GM12878 (cell line): ENCODE results near the gene WWP2. TPM values are rescaled to one million over a fixed set of nuclear protein-coding genes. Genes with fewer than 3 reads are reported as not detected.

Experiments
- BHLHE40 ChIP-seq, 2 experiments: fragments of 450-650 bp in 1 of 2; IDR thresholded peaks; 2 replicates each; pipeline ENCODE4 v1.6.1; 2011 to 2017; ENCODE audit warnings: low read depth in 2 of 2, borderline replicate concordance in 1 of 2, improper control_type of control experiment in 1 of 2, low read length in 1 of 2, mild to moderate bottlenecking in 1 of 2
- BMI1 ChIP-seq: fragments of 450-650 bp; IDR thresholded peaks from 2 replicates; pipeline ENCODE4 v1.6.1; 2016; ENCODE audit warnings: mild to moderate bottlenecking, moderate library complexity, borderline replicate concordance
- E4F1 ChIP-seq: fragments of 450-650 bp; IDR thresholded peaks from 2 replicates; pipeline ENCODE4 v1.6.1; 2018; ENCODE audit warnings: borderline replicate concordance, mild to moderate bottlenecking; ENCODE audit not compliant: partially characterized antibody
- EED ChIP-seq: sonication (generic); IDR thresholded peaks from 2 replicates; pipeline ENCODE4 v1.6.1; 2016; ENCODE audit warnings: antibody characterized with exemption, low read depth
- ELK1 ChIP-seq: IDR thresholded peaks from 2 replicates; pipeline ENCODE4 v1.6.1; 2012; ENCODE audit warnings: low read depth, low read length, improper control_type of control experiment
- ESRRA ChIP-seq: IDR thresholded peaks from 2 replicates; pipeline ENCODE4 v1.6.1; 2012; ENCODE audit warnings: mild to moderate bottlenecking, low read length, improper control_type of control experiment
- IKZF2 ChIP-seq, 2 experiments: fragments of 450-650 bp; IDR thresholded peaks; 2 replicates each; pipeline ENCODE4 v1.6.1; 2017; ENCODE audit warnings: mild to moderate bottlenecking in 2 of 2, moderate library complexity in 2 of 2
- IRF3 ChIP-seq: fragments of 450-650 bp; IDR thresholded peaks from 2 replicates; pipeline ENCODE4 v1.6.1; 2014; ENCODE audit warnings: mild to moderate bottlenecking
- KLF5 ChIP-seq: fragments of 450-650 bp; IDR thresholded peaks from 2 replicates; pipeline ENCODE4 v1.6.1; 2014; ENCODE audit warnings: mild to moderate bottlenecking; ENCODE audit not compliant: partially characterized antibody
- MEF2B ChIP-seq: fragments of 450-650 bp; IDR thresholded peaks from 2 replicates; pipeline ENCODE4 v1.6.1; 2018; ENCODE audit warnings: mild to moderate bottlenecking, moderate library complexity; ENCODE audit not compliant: partially characterized antibody, poor library complexity, severe bottlenecking
- MYC ChIP-seq: IDR thresholded peaks from 2 replicates; pipeline ENCODE4 v1.6.1; 2011; ENCODE audit warnings: mild to moderate bottlenecking, low read length, moderate library complexity, inconsistent platforms; ENCODE audit not compliant: insufficient read depth, insufficient replicate concordance, insufficient read length, severe bottlenecking
- NKRF ChIP-seq: fragments of 450-650 bp; conservative IDR thresholded peaks from 2 replicates; pipeline ENCODE4 v1.6.1; 2017; ENCODE audit warnings: mild to moderate bottlenecking, moderate library complexity
- RFX5 ChIP-seq: IDR thresholded peaks from 2 replicates; pipeline ENCODE4 v1.6.1; 2011; ENCODE audit warnings: low read depth, low read length, improper control_type of control experiment
- TAF1 ChIP-seq: IDR thresholded peaks from 2 replicates; pipeline ENCODE4 v1.6.1; 2011; ENCODE audit warnings: mild to moderate bottlenecking, low read depth, low read length, borderline replicate concordance
- TCF3 ChIP-seq: IDR thresholded peaks from 2 replicates; pipeline ENCODE4 v1.6.1; 2012; ENCODE audit warnings: low read depth, mild to moderate bottlenecking, low read length, borderline replicate concordance; ENCODE audit not compliant: insufficient read depth
- ZBTB11 ChIP-seq: fragments of 450-650 bp; formaldehyde crosslinking; IDR thresholded peaks from 2 replicates; pipeline ENCODE4 v1.5.0; 2022; ENCODE audit warnings: mild to moderate bottlenecking, missing genetic modification characterization
- ZNF274 ChIP-seq: IDR thresholded peaks from one replicate; pipeline ENCODE4 v1.8.0; 2011; ENCODE audit not compliant: insufficient read length, insufficient read depth
- polyA plus RNA-seq, 11 experiments: library from polyadenylated mRNA; depleted of rRNA in 4 of 11; unstranded in 6 of 11; stranded (reverse) in 5 of 11; fragments of >200 nt; fragmentation: Nextera tagmentation in 4 of 11; fragmentation: Illumina TruSeq in 1 of 11; extraction: Ambion mirVana in 4 of 11; extraction: Trizol in 1 of 11; gene quantifications; 1 replicate in 1 of 11; 2 replicates in 10 of 11; pipeline versions ENCODE4 v1.2.1 to v1.2.3, GENCODE V29; 2011 to 2016; ENCODE audit warnings: inconsistent platforms in 2 of 11, missing spikeins in 2 of 11, low read depth in 1 of 11
- total RNA-seq, 4 experiments: library from RNA; depleted of rRNA in 3 of 4; stranded (reverse); fragments of >200 nt in 3 of 4; fragmentation: Illumina TruSeq in 1 of 4; extraction: Trizol in 1 of 4; gene quantifications; 2 replicates each; pipeline versions ENCODE4 v1.2.1 to v1.2.3, GENCODE V29; 2013 to 2021

Gene WWP2
- total and polyA plus RNA-seq, 10 of the 15 experiments (the other 5 are each of a cell fraction or from before 2014, with no cell fraction given): 2.8 to 47.0 (median 23.8) TPM

DNA sequence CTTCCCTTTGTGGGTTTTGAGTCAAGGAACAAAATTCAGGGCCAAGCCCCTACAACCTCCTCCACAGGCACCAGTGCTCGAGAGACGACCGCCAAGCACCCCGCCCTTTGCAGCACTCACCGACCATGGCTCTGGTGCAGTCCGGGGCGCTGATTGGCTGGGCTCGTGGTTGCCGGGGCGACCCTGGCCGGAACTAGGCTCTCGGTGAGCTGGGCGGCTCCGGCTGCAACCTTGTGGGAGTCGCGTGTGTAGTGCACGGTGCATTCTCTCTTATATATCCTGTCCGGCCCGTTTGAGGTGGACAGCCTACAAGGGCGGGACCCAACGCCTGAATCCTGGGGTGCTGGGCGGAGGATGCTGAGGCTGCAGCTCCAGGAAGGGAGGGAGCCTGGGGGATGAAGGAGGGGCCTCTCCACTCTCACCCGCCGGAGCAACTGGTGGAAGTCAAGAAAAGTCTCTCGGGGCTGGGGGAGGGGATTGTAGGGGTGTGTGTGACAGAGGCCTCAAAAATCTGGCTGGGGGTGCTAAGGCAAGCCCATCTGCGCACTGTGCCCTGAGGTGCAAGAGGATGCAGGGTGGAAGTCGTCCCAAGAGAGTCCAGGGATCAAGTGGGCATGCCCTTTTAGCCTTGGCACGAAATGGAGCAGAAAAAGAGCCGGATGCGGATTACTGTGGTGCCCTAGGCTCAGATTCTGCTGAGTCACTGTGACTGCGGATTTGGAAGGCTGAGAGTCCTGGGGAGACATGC, 35.6 kb upstream of the WWP2 start, which contains the start of gene NQO1 (continued):
- TF ChIP-seq BHLHE40 (IDR thresholded peaks at IDR 0.05; ENCODE audit: borderline replicate concordance in 1 of 2, low read depth in 2 of 2, low read length in 1 of 2): peak; percentile 37 to 78; a peak in 3 of 4 replicates
- TF ChIP-seq MYC: no peak
- TF ChIP-seq NKRF: peak; percentile 75
- TF ChIP-seq KLF5: peak; percentile 50
- peak; percentile 80; the same call in 1 of the 2 replicates for TF ChIP-seq RFX5
- TF ChIP-seq E4F1: peak; percentile 90
- peak; percentile 33; the same call in 1 of the 2 replicates for TF ChIP-seq TAF1
- 0 out of 2 replicates have a peak, but pooled peaks have one; percentile 22 for TF ChIP-seq IRF3
- TF ChIP-seq ZNF274: no peak
- no peak for TF ChIP-seq ZBTB11 (CRISPR knock-in tag)
- peak in 1 of 2 experiments; percentile 33; a peak in 1 of 4 replicates for TF ChIP-seq IKZF2 (IDR thresholded peaks at IDR 0.05)
- peak; percentile 96 for TF ChIP-seq BMI1
- TF ChIP-seq MEF2B: peak; percentile 70
- peak; percentile 62; the same call in 1 of the 2 replicates for TF ChIP-seq ELK1
- 0 out of 2 replicates have a peak, but pooled peaks have one; percentile 19 for TF ChIP-seq EED
- 0 out of 2 replicates have a peak, but pooled peaks have one; percentile 19 for TF ChIP-seq TCF3
- TF ChIP-seq ESRRA: 0 out of 2 replicates have a peak, but pooled peaks have one; percentile 44
- TF ChIP-seq, all 136 proteins: peak for 38
